Measurements from ENCODE around the gene THOP1. TPM values are rescaled to one million over a fixed set of nuclear protein-coding genes. Genes with fewer than 3 reads are reported as not detected.

THOP1 gene
- total RNA-seq (2014; rRNA removed) (221 and 270 TPM in 2 replicates), Bru-seq, nascent RNA (percentile 54 among the genes with signal in this experiment), BruChase-seq, experiment 1, labeled RNA remaining after a 6-hour chase (percentile 67 among the genes with signal in this experiment), BruChase-seq, experiment 2, labeled RNA remaining after a 2-hour chase (percentile 53 among the genes with signal in this experiment)
- long read RNA-seq, full-length matches to known transcripts: 49 of 65 reads
- long read RNA-seq, partial matches to known transcripts: 9 of 65 reads
- long read RNA-seq, other reads (novel, unspliced or antisense): 7 of 65 reads

DNA sequence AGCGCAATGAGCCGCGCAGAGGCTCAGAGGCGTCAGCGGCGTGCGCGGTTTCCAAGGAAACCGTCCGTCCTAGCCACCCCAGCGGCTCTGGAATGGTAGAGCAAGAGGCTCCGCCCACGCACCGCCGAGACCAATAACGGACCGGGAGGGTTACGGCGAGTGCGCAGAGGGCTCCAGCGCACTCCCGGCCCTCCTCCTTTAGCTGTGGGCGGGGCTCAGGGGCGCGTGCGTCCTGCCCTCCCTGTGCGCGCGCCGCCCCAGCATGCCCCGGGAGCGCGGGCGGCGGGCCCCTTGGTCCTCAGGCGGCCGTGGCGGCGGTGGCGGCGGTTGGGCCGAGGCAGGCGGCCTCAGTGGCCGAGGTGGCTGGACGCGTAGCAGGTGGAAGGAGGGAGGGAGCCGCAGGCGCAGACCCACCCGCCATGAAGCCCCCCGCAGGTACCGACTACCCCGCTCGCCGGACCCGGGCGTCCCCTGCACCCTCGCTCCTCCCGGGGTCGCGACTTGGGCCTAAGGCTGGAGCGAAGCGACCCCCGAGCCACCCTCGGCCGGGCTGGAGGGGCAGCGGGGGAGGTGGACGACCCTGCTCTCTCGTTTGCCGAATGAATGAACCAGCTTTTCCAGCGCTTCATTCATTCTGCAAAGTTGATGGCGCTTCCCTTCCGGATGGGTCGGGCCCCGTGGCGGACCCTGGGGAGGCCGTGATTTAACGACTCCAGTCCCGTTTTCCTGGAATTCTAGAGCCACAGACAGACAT is at the start of gene THOP1:
THOP1 (plus strand) TSS at position 260 of the 754 bp plus-strand sequence; CDS start at position 420, 160 bp downstream.
- CTCF ChIA-PET: interaction anchor here (0.5 kb wide), 1 partner anchor 173 kb away, joined by 6 read pairs; no protein-coding TSS in a partner anchor
- Histone ChIP-seq H3K36me3 (ENCODE audit: low read depth, low read length) (no peaks in the 10 kb centered on the region; the same call in 1 of the 2 replicates), H3K9ac (ENCODE audit: low read length) (peak within 1 kb of the TSS; percentile 99), H3K27me3 (ENCODE audit: low read length) (no peaks in the 10 kb centered on the region), H3K9me3 (ENCODE audit: low read length) (no peaks in the 10 kb centered on the region), H4K20me1 (ENCODE audit: low read length) (peaks cover 7% of the 10 kb centered on the region; the same call in 1 of the 2 replicates), H3K27ac (ENCODE audit: low read length) (0 out of 2 replicates have a peak within 1 kb of the TSS, but pooled peaks have one; percentile 25), H3K4me2 (ENCODE audit: low read length) (peak within 1 kb of the TSS; percentile 92), H3K4me1 (ENCODE audit: insufficient read depth, low read length) (peaks cover 14% of the 10 kb centered on the region), H2AFZ (ENCODE audit: low read length) (peak within 1 kb of the TSS; percentile 82), H3K4me3 (ENCODE audit: low read length) (peak within 1 kb of the TSS; percentile 89), H3K9me2 (replicated peaks; ENCODE audit: low read length) (no peaks in the 10 kb centered on the region), H3K79me2 (ENCODE audit: low read length) (peaks cover 73% of the 10 kb centered on the region), H3F3A (ENCODE audit: low read length, unreplicated experiment) (no peaks in the 10 kb centered on the region)
- intact Hi-C loops (cut with micrococcal nuclease): no loop called here
- TSS peak; percentile 54 for BruUV-seq (replicated peaks)
- POLR2A ChIA-PET (ENCODE audit: unreplicated experiment): no interaction called here
- no peak for TF ChIP-seq EZH2phosphoT487 (IDR thresholded peaks at IDR 0.05; ENCODE audit: borderline replicate concordance, low read length)
- TF ChIP-seq, protein P1, sequence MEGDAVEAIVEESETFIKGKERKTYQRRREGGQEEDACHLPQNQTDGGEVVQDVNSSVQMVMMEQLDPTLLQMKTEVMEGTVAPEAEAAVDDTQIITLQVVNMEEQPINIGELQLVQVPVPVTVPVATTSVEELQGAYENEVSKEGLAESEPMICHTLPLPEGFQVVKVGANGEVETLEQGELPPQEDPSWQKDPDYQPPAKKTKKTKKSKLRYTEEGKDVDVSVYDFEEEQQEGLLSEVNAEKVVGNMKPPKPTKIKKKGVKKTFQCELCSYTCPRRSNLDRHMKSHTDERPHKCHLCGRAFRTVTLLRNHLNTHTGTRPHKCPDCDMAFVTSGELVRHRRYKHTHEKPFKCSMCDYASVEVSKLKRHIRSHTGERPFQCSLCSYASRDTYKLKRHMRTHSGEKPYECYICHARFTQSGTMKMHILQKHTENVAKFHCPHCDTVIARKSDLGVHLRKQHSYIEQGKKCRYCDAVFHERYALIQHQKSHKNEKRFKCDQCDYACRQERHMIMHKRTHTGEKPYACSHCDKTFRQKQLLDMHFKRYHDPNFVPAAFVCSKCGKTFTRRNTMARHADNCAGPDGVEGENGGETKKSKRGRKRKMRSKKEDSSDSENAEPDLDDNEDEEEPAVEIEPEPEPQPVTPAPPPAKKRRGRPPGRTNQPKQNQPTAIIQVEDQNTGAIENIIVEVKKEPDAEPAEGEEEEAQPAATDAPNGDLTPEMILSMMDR (conservative IDR thresholded peaks at IDR 0.05; ENCODE audit: low read depth, low read length): no peak
- TF ChIP-seq EZH2 (IDR thresholded peaks at IDR 0.05; ENCODE audit: low read length, unreplicated experiment): no peak
- peak; percentile 98 for DNase-seq
- peak; percentile 89 for ATAC-seq

DNA sequence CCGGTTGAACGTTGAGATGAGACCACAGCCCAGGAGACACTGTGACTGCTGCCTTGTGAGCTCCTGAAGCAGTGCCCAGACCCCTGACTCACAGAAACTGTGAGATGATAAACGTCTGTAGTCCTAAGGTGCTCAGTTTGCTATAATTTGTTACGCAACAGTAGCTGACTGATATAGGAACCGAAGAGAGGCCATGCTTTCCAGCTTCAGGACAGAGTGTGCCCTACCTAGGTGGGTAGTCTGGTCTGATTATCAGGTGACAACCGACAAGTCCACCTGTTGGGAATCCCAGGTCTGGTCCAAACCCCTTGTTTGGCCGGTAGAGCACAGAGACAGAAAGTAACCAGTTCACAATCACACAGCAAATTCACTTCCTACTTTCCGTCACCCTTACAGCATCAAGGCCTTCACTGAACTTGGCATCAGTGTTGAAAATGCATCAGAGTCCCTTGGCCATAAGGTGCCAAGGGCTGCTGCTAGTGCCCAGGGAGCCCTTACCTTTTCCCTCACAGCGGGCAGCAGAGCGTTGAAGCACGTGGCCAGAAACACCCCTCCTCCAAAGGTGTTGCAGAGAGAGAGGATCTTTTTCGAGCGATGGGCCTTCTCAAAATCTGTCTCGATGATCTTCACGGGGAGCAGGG is 48.6 kb upstream of the THOP1 start:
- ATAC-seq: no peak
- no peaks in the 10 kb centered on the region for H3F3A ChIP-seq (ENCODE audit: low read length, unreplicated experiment)
- peaks cover 12% of the 10 kb centered on the region for H3K36me3 ChIP-seq (ENCODE audit: low read depth, low read length)
- H3K79me2 ChIP-seq (ENCODE audit: low read length): peaks cover 6% of the 10 kb centered on the region
- no peak overlapping the region for H3K27ac ChIP-seq (ENCODE audit: low read length)
- no peaks in the 10 kb centered on the region for H3K9me3 ChIP-seq (ENCODE audit: low read length)
- DNase-seq: no peak
- no peaks in the 10 kb centered on the region for H3K27me3 ChIP-seq (ENCODE audit: low read length)
- H4K20me1 ChIP-seq (ENCODE audit: low read length): no peaks in the 10 kb centered on the region
- ChIA-PET POLR2A (ENCODE audit: unreplicated experiment) (no interaction called here), CTCF (no interaction called here)
- H3K4me1 ChIP-seq (ENCODE audit: insufficient read depth, low read length): no peaks in the 10 kb centered on the region
- TF ChIP-seq, protein P1 (conservative IDR thresholded peaks at IDR 0.05; ENCODE audit: low read depth, low read length): no peak
- TF ChIP-seq EZH2 (IDR thresholded peaks at IDR 0.05; ENCODE audit: low read length, unreplicated experiment) (no peak), EZH2phosphoT487 (IDR thresholded peaks at IDR 0.05; ENCODE audit: borderline replicate concordance, low read length) (no peak)
- no peak overlapping the region for H2AFZ ChIP-seq (ENCODE audit: low read length)
- no peak overlapping the region for H3K9ac ChIP-seq (ENCODE audit: low read length)
- intact Hi-C loops (cut with micrococcal nuclease): no loop called here
- H3K9me2 ChIP-seq (replicated peaks; ENCODE audit: low read length): no peaks in the 10 kb centered on the region
- BruUV-seq (replicated peaks): no TSS peak
- no peak overlapping the region for H3K4me2 ChIP-seq (ENCODE audit: low read length)
- no peak overlapping the region for H3K4me3 ChIP-seq (ENCODE audit: low read length)
